Measurements from ENCODE around the gene HPS1.

HPS1 gene

GRCh38 chr10:98405422-98405821 is 41.3 kb downstream of the HPS1 start:
- H3K9me3 ChIP-seq (ENCODE audit: control insufficient read depth, low read length), result no peaks in the 10 kb centered on the region
- DNase-seq, result no peak
- H3K4me3 ChIP-seq (ENCODE audit: insufficient read depth, low read depth, low read length, poor library complexity, severe bottlenecking), result no peak overlapping the region
- no peaks in the 10 kb centered on the region for H3K36me3 ChIP-seq (ENCODE audit: control insufficient read depth, insufficient read depth, low read length)
- H3K4me1 ChIP-seq (ENCODE audit: control insufficient read depth, insufficient read depth, low read length, poor library complexity, severe bottlenecking), result no peaks in the 10 kb centered on the region
- H3K27me3 ChIP-seq (replicated peaks; ENCODE audit: control insufficient read depth, insufficient read depth, low read length, poor library complexity, severe bottlenecking), result no peaks in the 10 kb centered on the region
- H3K27ac ChIP-seq (ENCODE audit: insufficient read depth, low read length, poor library complexity, severe bottlenecking), result no peak overlapping the region

GRCh38 chr10:98404571-98405359 is 42.0 kb downstream of the HPS1 start:
- no peaks in the 10 kb centered on the region for H3K4me1 ChIP-seq (ENCODE audit: control insufficient read depth, insufficient read depth, low read length, poor library complexity, severe bottlenecking)
- no peak overlapping the region for H3K4me3 ChIP-seq (ENCODE audit: insufficient read depth, low read depth, low read length, poor library complexity, severe bottlenecking)
- H3K9me3 ChIP-seq (ENCODE audit: control insufficient read depth, low read length), result no peaks in the 10 kb centered on the region
- no peak for DNase-seq
- no peak overlapping the region for H3K27ac ChIP-seq (ENCODE audit: insufficient read depth, low read length, poor library complexity, severe bottlenecking)
- H3K27me3 ChIP-seq (replicated peaks; ENCODE audit: control insufficient read depth, insufficient read depth, low read length, poor library complexity, severe bottlenecking), result no peaks in the 10 kb centered on the region
- no peaks in the 10 kb centered on the region for H3K36me3 ChIP-seq (ENCODE audit: control insufficient read depth, insufficient read depth, low read length)

DNA sequence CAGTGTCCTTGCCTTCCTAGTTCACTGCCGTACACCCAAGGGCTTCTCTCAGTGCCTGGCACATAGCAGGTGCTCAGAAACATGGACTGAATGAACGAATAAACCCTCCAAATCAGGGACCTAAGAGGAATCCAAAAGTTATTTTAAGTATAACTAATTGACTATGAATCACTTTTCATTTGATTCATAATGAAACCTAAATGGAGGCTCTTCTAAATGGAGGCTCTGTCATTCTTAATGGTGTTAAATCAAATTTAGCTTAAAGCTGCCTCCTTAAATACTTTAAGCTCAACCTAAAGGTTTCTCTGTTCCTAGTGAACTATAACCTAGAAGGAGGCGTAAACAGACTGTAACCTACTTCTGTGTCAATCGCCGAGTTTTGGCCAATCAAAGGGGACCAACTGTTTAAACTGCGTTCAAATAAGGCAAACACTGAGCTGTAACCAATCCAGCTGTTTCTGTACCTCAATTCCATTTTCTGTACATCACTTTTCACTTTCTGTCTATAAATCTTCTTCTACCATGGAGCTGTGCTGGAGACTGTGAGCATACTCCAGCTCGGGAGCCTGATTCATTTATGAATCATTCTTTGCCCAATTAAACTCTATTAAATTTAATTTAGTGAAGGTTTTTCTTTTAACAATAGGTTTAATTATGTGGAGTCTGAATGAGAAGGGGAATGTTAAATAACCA is 42.8 kb downstream of the HPS1 start:
- H3K27me3 ChIP-seq (replicated peaks; ENCODE audit: control insufficient read depth, insufficient read depth, low read length, poor library complexity, severe bottlenecking), result no peaks in the 10 kb centered on the region
- no peaks in the 10 kb centered on the region for H3K9me3 ChIP-seq (ENCODE audit: control insufficient read depth, low read length)
- H3K27ac ChIP-seq (ENCODE audit: insufficient read depth, low read length, poor library complexity, severe bottlenecking), result no peak overlapping the region
- no peaks in the 10 kb centered on the region for H3K4me1 ChIP-seq (ENCODE audit: control insufficient read depth, insufficient read depth, low read length, poor library complexity, severe bottlenecking)
- H3K4me3 ChIP-seq (ENCODE audit: insufficient read depth, low read depth, low read length, poor library complexity, severe bottlenecking), result no peak overlapping the region
- no peaks in the 10 kb centered on the region for H3K36me3 ChIP-seq (ENCODE audit: control insufficient read depth, insufficient read depth, low read length)
- no peak for DNase-seq

DNA sequence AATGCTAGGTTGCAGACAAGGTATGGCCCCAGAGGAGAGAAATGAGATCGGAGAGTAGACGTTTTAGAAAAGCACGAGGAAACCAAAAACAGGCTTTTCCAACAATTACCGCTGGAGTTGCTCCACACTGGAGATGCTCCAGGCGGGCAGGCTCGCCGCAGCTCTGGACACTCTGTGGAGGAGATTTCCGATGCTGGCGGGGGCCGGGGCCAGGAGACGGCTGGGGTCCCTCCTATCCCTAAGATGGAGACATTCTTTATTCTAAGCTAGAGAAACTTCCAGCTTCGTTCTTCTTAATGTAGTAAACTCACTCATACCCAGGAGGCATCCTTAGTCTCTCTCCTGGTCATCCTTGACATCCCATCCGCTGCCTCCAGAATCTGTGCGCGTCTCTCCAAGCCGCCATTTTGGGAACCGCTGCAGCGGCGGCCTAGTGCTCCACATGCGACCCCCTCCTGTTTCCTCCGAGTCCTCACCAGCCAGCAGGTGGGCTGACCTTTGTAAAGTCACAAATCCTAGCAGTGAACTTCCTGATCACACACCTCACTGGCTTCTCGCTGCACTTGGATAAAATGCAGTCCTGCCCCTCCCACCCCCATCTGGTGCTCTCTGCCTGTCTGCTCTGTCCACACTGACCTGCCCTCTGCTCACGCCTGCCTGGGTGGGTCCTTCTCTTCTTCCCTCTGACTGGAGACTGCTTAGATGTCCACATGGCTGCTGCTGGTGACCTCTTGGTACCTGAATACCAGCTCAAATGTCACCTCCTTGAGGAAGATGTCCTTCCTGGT is 43.6 kb downstream of the HPS1 start:
- no peak overlapping the region for H3K4me3 ChIP-seq (ENCODE audit: insufficient read depth, low read depth, low read length, poor library complexity, severe bottlenecking)
- H3K9me3 ChIP-seq (ENCODE audit: control insufficient read depth, low read length), result no peaks in the 10 kb centered on the region
- H3K27ac ChIP-seq (ENCODE audit: insufficient read depth, low read length, poor library complexity, severe bottlenecking), result no peak overlapping the region
- H3K36me3 ChIP-seq (ENCODE audit: control insufficient read depth, insufficient read depth, low read length), result no peaks in the 10 kb centered on the region
- H3K4me1 ChIP-seq (ENCODE audit: control insufficient read depth, insufficient read depth, low read length, poor library complexity, severe bottlenecking), result no peaks in the 10 kb centered on the region
- DNase-seq, result no peak
- no peaks in the 10 kb centered on the region for H3K27me3 ChIP-seq (replicated peaks; ENCODE audit: control insufficient read depth, insufficient read depth, low read length, poor library complexity, severe bottlenecking)

- DNase-seq, result no peak
- no peaks in the 10 kb centered on the region for H3K4me1 ChIP-seq (ENCODE audit: control insufficient read depth, insufficient read depth, low read length, poor library complexity, severe bottlenecking)
- H3K4me3 ChIP-seq (ENCODE audit: insufficient read depth, low read depth, low read length, poor library complexity, severe bottlenecking), result no peak overlapping the region
- H3K27me3 ChIP-seq (replicated peaks; ENCODE audit: control insufficient read depth, insufficient read depth, low read length, poor library complexity, severe bottlenecking), result no peaks in the 10 kb centered on the region
- no peaks in the 10 kb centered on the region for H3K9me3 ChIP-seq (ENCODE audit: control insufficient read depth, low read length)
- H3K27ac ChIP-seq (ENCODE audit: insufficient read depth, low read length, poor library complexity, severe bottlenecking), result no peak overlapping the region
- no peaks in the 10 kb centered on the region for H3K36me3 ChIP-seq (ENCODE audit: control insufficient read depth, insufficient read depth, low read length)
These were observed 44.3 kb downstream of the HPS1 start for GRCh38 chr10:98402478-98402877.

- no peak for DNase-seq
- H3K27ac ChIP-seq (ENCODE audit: insufficient read depth, low read length, poor library complexity, severe bottlenecking), result no peak overlapping the region
- H3K36me3 ChIP-seq (ENCODE audit: control insufficient read depth, insufficient read depth, low read length), result peaks cover 6% of the 10 kb centered on the region
- H3K4me1 ChIP-seq (ENCODE audit: control insufficient read depth, insufficient read depth, low read length, poor library complexity, severe bottlenecking), result no peaks in the 10 kb centered on the region
- H3K9me3 ChIP-seq (ENCODE audit: control insufficient read depth, low read length), result no peaks in the 10 kb centered on the region
- no peaks in the 10 kb centered on the region for H3K27me3 ChIP-seq (replicated peaks; ENCODE audit: control insufficient read depth, insufficient read depth, low read length, poor library complexity, severe bottlenecking)
- H3K4me3 ChIP-seq (ENCODE audit: insufficient read depth, low read depth, low read length, poor library complexity, severe bottlenecking), result no peak overlapping the region
These were observed 46.3 kb downstream of the HPS1 start for GRCh38 chr10:98400482-98400881.

DNA sequence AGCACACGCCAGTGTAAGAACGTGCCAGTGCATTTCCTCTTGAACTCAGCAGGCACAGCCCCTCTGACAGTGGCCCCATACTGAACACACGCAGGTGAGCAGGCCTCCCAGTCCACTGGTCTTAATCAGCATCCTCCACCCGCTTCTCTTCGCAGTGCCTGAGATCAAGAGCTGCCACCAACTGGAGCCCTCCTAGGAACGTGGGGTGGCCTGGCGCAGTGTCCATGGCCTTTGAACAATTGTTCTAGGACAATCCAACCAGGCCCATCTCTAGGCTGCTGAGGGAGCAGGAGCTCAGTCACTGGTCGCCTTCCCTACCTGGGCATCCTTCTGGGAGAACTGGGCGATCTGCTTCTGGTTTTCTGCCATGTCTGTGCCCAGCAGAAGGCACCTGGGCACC is 47.0 kb downstream of the HPS1 start:
- no peak overlapping the region for H3K27ac ChIP-seq (ENCODE audit: insufficient read depth, low read length, poor library complexity, severe bottlenecking)
- no peak overlapping the region for H3K4me3 ChIP-seq (ENCODE audit: insufficient read depth, low read depth, low read length, poor library complexity, severe bottlenecking)
- H3K27me3 ChIP-seq (replicated peaks; ENCODE audit: control insufficient read depth, insufficient read depth, low read length, poor library complexity, severe bottlenecking), result no peaks in the 10 kb centered on the region
- no peaks in the 10 kb centered on the region for H3K9me3 ChIP-seq (ENCODE audit: control insufficient read depth, low read length)
- DNase-seq, result no peak
- no peaks in the 10 kb centered on the region for H3K4me1 ChIP-seq (ENCODE audit: control insufficient read depth, insufficient read depth, low read length, poor library complexity, severe bottlenecking)
- peaks cover 6% of the 10 kb centered on the region for H3K36me3 ChIP-seq (ENCODE audit: control insufficient read depth, insufficient read depth, low read length)

DNA sequence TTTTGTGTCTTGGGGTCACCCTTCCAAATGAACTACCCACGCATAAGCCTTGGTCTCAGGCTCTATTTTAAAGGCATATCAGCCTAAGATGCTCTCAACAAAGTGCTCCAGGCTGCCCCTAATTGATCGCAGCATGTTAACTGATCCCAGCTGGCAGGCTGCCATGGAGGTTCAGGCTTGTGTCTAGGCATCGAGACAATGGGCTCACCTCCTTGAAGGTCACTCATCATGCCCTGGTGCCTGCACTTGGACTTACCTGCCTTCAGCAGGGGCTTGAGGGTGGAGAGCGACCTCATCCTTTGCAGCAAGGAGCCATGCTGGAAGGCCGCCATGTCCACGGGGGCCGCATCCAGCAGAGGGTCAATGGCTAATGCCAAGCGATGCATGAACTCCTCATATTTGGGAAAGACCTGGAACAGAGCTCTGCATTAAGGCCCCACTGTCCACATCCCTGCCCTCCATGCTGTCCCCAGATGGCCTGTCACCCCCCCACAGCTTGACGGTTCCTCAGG is 49.6 kb downstream of the HPS1 start:
- H3K27ac ChIP-seq (ENCODE audit: insufficient read depth, low read length, poor library complexity, severe bottlenecking), result no peak overlapping the region
- no peak overlapping the region for H3K4me3 ChIP-seq (ENCODE audit: insufficient read depth, low read depth, low read length, poor library complexity, severe bottlenecking)
- H3K27me3 ChIP-seq (replicated peaks; ENCODE audit: control insufficient read depth, insufficient read depth, low read length, poor library complexity, severe bottlenecking), result no peaks in the 10 kb centered on the region
- H3K4me1 ChIP-seq (ENCODE audit: control insufficient read depth, insufficient read depth, low read length, poor library complexity, severe bottlenecking), result no peaks in the 10 kb centered on the region
- H3K9me3 ChIP-seq (ENCODE audit: control insufficient read depth, low read length), result no peaks in the 10 kb centered on the region
- peaks cover 6% of the 10 kb centered on the region for H3K36me3 ChIP-seq (ENCODE audit: control insufficient read depth, insufficient read depth, low read length)
- no peak for DNase-seq

- Histone ChIP-seq H3K27ac (ENCODE audit: insufficient read depth, low read length, poor library complexity, severe bottlenecking) (no peak overlapping the region), H3K36me3 (ENCODE audit: control insufficient read depth, insufficient read depth, low read length) (peaks cover 6% of the 10 kb centered on the region), H3K9me3 (ENCODE audit: control insufficient read depth, low read length) (no peaks in the 10 kb centered on the region), H3K4me3 (ENCODE audit: insufficient read depth, low read depth, low read length, poor library complexity, severe bottlenecking) (no peak overlapping the region), H3K27me3 (replicated peaks; ENCODE audit: control insufficient read depth, insufficient read depth, low read length, poor library complexity, severe bottlenecking) (no peaks in the 10 kb centered on the region), H3K4me1 (ENCODE audit: control insufficient read depth, insufficient read depth, low read length, poor library complexity, severe bottlenecking) (peaks cover 4% of the 10 kb centered on the region)
- no peak for DNase-seq
These were observed 50.4 kb downstream of the HPS1 start for GRCh38 chr10:98396096-98397063.
